ENCODE measurements around the gene PASK.

The PASK gene

DNA sequence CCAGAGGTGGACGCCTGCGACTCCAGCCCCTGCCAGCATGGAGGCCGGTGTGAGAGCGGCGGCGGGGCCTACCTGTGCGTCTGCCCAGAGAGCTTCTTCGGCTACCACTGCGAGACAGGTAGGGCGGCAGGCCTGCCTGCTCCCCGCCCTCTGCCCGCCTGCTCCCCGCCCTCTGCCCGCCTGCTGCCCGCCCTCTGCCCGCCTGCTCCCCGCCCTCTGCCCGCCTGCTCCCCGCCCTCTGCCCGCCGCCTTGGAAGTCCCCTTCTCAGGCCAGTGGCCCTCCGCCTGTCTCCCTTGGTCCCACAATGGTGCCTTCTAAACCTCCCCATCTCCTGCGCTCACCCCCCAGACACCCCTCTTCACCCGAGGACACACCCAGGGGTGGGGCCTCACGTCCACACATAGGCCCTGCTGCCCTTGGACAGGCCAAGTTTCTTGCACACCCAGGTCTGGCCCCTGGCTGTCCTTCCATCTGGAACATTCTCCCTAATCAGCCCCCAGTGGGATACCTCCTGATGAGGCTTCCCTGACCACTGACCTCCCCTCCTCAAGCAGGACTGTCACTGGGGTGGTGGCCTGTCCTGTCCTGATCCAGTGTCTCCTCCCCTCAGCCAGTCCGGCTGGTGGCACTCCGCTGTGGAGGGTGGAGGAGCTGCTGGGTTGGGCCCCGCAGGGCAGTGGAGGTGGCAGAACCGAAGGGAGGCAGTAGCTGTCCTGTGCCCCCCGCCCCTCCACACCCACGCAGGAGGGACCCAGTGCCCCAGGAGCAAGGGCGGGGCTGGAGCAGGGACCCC is 85.1 kb downstream of the PASK start:
- peak; percentile 26 for DNase-seq

DNA sequence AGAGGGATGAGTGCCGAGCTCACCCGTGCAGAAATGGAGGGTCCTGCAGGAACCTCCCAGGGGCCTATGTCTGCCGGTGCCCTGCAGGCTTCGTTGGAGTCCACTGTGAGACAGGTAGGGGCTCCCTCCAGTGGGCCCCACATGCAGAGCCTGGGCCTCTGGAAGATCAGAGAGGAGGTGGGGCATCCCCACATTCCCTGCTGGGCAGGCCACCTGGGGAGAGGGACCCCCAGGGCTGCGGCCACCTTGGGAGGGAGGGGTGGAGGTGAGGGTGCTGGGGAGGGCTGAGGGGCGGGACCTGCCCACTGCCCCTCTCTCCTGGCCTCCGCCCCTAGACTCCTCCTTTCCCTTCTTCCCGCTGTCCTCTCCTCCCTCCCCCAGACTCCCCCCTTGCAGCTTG is 85.7 kb downstream of the PASK start:
- DNase-seq = no peak

DNA sequence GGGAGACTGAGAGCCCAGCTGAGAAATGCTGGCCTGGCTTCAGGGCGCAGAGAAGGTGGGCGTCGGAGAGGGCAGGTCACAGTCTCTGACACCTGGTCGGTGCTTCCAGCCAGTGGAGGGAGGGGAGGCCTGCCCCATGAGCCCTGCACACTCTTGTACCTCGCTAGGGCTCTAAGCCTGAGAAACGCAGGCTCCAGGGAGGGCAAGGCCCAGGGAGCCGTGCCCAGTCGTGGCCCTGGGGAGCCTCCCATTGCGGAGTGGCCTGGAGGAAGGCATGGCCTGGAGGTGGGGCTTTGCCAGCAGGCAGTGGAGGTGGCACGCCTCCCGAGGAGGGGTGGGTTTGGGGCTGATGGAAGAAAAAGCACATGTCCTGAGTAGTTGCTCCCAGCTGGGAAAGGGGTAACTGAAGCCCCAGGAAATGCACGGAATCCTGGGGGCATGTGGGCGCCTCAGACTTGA is 86.2 kb downstream of the PASK start:
- DNase-seq = no peak

DNA sequence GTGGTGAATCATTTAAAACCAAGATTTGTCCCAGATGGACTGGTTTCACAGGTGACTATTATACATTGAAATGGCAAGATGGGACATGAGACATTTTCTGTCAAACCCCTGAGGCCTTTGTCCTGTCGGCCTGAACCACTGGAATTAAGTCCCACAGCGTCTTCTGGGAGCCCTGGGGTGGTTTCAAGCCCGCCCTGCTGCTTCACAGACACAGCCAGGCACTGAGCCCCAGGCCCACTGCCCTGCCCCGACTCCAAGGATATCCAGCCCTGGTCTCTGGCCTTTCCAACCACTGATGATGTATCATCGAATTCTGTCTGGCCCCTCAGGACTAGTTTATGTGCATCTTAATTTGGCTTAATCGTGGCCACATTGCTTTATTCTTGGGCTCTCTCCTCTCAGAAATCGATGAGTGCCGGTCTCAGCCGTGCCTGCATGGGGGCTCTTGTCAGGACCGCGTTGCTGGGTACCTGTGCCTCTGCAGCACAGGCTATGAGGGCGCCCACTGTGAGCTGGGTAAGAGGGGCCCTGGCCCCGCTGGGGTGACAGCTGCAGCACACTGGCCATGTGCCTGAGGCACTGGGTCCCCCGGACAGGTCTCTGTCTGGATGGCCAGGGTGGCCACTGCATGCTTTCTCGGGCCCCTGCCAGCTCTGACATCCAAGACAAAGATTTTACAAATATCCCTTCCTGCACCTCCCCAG is 86.7 kb downstream of the PASK start:
- no peak for DNase-seq

- no peak for DNase-seq
Measured at GRCh38 chr2:241061275-241061674, 88.0 kb downstream of the PASK start.

Data from effector CD8-positive, alpha-beta T cell (primary cell).